Suprapubic skin (tissue), 3 donors: ENCODE data around the gene MICB.

Experiments
- POLR2AphosphoS5 ChIP-seq, 3 donors: sonication (generic); formaldehyde crosslinking; IDR thresholded peaks; one replicate each; pipeline ENCODE4 v1.6.1; 2017; ENCODE audit warnings: antibody characterized with exemption in 3 of 3
- TF ChIP-seq, protein P1 (sequence below), 2 donors: fragments of 200-600 bp in 1 of 2; fragments of 450-650 bp in 1 of 2; sonication (generic) in 1 of 2; IDR thresholded peaks; one replicate each; pipeline ENCODE4 v1.5.1; 2016 to 2019; ENCODE audit warnings: antibody characterized with exemption in 2 of 2, mild to moderate bottlenecking in 1 of 2, moderate library complexity in 1 of 2

DNA sequence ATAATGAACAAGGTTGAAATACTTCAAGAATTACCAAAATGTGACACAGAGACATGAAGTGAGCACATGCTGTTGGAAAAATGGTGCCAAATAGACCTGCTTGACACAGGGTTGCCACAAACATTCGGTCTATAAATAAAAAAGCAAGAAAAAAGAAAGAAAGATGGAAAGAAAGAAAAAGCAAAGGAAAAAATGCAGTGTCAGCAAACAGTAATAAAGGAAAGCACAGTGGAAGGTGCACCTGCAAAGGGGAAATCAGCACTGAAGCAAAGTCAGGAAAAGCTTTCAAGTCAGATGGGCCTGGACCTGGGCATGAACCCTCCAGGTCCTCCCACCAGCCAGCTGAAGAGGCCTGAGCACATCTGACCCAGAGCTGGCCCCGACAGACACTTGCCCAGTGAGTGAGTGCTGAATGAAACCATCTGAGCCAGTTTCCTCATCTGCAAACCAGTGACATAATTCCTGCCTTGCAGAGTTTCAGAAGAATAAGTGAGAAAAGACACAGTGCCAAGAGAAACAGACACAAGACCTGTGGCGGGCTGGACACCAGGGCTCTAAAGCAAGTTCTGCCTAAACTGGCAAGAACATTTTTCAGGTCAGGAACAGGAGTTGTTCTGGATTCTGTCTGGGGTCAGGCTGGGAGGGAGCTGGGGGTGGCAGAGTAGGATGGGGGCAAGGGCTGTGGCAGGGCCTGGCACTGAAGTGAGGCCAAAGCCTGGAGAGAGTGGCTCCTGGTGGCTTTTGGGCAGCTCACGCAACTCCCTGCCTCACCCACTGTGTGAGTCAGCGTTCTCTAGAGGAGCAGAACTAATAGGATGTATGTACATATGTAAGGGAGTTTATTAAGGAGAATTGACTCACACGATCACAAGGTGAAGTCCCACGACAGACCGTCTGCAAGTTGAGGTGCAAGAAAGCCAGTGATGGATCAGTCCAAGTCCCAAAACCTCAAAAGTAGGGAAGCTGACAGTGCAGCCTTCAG lies 23.9 kb upstream of the MICB start:
- no peak for TF ChIP-seq POLR2AphosphoS5 (IDR thresholded peaks at IDR 0.05)
- TF ChIP-seq, protein P1, sequence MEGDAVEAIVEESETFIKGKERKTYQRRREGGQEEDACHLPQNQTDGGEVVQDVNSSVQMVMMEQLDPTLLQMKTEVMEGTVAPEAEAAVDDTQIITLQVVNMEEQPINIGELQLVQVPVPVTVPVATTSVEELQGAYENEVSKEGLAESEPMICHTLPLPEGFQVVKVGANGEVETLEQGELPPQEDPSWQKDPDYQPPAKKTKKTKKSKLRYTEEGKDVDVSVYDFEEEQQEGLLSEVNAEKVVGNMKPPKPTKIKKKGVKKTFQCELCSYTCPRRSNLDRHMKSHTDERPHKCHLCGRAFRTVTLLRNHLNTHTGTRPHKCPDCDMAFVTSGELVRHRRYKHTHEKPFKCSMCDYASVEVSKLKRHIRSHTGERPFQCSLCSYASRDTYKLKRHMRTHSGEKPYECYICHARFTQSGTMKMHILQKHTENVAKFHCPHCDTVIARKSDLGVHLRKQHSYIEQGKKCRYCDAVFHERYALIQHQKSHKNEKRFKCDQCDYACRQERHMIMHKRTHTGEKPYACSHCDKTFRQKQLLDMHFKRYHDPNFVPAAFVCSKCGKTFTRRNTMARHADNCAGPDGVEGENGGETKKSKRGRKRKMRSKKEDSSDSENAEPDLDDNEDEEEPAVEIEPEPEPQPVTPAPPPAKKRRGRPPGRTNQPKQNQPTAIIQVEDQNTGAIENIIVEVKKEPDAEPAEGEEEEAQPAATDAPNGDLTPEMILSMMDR (IDR thresholded peaks at IDR 0.05): no peak
